Inflammatory macrophage treated with lipopolysaccharide for 4 hours (primary cell): Measurements from ENCODE around the gene MYH15.

Experiments used
- DNase-seq: peaks from one replicate; pipeline ENCODE4 v3.0.0-alpha.2; 2020

The MYH15 gene

DNA sequence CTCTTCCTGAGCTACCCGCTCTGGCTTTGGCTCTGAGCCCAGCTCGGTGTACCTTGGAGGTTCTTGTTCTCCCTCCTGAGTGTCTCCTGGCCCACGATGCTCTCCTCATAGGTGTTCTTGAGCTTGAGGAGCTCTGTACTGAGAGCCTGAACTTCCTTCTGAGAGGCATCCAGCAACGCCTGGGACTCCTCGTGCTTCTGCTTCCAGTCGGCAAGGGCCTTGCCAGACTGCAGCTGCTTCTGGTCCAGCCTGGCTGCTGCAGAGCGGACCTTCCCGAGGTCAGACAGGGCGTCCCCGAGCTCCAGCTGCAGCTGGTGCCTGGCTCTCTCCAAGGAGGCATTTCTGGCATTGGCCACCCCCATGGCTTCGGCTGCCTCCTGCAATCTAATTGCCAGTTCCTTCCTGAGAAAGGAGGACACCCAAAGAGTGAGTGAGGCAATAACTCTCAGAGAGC, 99.8 kb downstream of the MYH15 start:
- DNase-seq: no peak

DNA sequence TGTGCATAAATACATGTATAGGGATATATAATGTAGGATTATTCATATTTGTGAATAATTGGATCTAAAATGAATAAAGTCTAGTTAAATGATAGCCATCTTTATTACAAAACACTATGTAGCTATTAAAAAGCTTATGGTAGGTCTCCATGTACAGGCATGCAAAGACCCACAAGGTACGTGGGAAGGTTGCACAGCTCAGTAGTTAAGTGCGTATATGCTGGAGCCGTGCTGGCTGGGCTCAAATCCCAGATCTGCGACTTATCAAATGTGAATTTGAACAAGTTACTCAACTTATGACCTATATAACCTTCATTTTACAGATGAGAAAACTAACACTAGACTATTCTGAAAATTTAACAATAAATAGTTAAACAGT, 100.6 kb downstream of the MYH15 start:
- no peak for DNase-seq

DNA sequence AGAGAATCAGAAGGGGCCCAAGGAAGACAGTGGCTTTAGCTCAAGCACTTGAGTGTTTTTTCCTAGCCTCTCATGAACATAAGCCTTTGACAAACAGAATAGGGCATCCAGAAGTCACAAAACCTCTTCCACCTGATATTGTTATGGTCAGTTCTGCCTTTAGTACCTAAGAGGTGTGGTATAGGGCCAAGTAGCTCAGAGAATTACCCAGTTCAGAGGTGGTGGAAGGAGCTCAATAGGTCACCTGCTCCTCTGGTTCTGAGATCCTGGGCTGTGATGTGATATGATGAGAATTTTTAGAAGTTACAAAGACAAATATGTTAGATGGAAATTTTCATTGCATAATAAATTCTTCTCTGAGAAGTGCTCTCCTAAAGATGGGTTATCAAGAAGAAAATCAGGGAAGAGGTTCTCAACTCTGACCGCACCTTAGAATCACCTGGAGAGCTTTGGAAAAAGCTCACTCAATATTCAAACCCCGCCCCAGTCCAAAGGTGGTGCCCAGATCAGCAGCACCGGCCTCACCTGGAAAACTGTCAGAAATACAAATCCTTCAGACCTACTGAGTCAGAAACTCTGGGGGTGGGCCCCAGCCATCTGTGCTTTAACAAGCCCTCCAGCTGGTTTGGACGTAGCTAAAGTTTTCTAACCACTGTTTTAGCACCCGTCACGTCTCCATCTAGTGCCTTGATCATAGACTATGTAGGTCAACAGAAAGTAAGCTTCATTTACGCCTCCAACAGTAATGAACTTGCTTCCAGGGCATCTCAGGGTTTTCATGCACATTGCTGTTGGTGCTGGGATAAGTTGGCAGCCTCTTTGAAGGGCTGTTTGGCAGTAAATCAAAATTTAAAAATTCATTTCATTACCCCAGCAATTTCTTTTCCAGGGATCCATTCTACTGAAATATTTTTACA, 101.3 kb downstream of the MYH15 start:
- no peak for DNase-seq

DNA sequence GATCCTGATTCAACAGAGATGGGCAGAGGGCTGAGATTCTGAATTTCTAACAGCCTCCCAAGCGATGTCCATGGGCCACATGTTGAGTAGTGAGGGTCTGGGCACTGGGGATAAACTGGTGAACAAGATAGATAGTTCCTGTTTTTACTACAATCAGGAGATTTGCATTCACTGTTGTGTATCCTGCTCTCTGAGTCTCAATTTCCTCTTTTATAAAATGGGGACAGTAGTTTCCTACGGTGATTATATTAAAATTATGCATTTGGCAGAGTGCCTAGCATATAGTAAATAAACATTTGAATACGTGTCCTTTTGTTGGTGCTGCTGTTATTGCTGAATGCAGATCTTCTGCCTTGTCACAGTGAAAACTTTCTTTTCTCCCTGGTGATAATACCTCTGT, 102.5 kb downstream of the MYH15 start:
- DNase-seq: peak; percentile 53

DNA sequence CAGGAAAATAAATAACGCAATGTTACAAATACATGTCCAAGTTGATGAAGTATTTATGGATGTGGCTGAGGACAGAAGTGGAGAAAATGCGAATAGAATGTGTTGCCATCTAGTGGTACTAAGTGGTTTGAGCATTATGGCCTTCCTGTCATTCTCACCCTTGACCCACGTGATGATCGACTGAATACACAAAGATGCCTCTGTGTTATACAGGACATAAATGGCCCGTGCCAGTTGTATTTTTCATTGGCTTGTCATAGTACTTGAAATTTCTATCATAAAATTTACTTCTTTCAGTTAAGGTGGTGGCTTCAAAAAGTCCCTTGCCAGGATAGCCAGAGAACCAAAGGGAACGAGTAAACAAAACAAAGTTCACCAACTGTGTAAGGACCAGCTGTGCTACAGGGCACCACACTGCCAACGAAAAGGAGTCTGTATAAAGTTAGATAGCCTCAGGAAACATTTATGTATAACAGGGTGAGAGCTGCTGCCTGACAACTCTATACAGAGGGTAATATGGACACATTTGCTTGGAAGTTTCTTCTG, 103.7 kb downstream of the MYH15 start:
- peak; percentile 51 for DNase-seq

DNA sequence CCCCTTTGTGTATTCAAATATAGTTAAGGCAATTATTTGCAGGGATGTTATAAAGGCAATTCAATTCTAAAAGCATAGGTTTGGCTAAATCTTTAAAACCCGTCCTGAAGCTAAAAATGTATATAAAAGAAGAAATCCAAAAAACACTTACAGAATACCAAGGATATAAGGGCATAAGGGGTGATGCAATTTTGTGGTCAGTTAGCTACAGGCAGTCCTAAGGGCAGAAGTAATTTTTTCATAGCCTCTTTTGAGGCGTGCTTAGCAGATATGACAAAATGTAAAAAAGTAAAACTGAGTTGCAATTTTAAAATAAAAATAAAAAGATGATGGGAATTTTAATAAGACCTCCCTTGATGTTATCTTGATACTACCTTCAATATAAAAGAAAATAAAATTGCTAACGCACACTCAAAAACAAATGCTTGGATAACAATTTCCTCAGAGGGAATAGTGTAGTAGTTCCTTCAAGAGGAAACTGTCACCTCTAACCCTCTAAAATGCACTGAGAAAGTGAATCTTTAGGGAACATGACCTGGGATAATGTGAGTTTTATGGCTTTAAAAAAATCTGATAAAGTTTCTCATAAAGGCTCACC, 104.2 kb downstream of the MYH15 start:
- peak; percentile 54 for DNase-seq

DNA sequence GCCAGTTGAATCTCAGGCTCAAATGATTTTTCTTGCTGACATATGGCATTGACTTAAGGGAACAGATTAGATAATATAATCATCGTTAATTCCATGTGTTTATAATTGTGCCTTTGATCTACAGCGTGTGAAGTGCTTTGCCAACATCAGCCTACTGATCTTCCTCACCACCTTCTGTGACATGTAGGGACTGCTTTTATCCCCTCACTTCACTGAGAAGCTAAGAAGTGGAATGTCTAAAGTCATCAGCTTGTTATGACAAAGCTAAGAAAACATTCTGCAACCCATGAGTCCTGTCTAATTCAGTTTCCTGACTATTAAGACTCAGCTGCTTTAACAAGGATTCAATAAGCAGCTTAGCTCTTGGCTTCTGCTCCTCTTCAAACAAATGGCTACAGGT, 106.0 kb downstream of the MYH15 start:
- DNase-seq: no peak

DNA sequence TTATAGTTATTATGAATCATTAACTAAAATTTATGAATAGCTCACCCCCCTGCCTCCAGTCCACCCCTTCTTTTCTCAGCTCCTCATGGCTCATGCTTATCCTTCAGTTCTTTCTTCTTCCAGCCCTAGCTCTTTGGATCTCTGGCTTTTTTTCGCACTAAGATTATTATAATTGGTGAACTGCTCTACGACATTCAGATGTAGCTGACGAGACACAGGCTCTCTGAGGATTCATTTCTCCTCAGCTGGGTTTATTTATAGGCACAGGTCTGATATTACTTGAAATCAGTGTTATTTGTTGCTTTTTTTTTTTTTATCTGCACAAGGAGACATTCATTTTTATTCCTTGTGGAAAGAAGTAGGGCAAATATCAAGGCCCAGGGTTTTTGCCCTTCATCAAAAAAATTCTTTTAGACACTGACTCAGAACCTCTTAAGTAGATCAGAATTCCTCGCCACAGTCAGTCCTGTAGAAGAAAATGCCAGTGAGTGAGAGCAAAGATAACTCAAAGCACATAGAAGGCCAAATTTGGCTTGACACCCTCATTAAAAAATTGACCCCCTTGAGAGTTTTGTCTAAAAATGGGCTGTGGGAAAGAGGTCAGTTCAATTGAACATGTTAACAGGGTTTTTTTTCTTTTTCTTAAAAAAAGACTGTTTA, 106.6 kb downstream of the MYH15 start:
- DNase-seq: no peak

DNA sequence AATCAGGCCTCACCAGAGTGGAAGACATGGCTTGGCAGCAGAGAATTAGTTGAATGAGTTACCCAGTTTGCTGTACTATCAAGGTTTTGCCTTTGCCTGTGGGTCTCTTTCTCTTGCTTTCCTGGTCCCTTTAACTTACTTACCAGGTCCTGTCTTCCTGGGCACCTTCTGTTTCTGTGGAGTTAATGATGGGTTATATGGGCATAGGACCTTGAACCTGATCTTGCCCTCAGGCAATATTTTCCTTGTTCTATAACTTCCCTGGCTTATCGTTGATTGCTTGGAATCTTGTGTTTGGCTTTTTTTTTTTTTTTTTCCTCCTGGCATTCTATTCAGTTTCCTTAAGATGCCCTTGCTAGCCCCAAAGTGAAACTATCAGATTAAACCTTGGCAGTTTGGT, 107.2 kb downstream of the MYH15 start:
- DNase-seq: no peak

DNA sequence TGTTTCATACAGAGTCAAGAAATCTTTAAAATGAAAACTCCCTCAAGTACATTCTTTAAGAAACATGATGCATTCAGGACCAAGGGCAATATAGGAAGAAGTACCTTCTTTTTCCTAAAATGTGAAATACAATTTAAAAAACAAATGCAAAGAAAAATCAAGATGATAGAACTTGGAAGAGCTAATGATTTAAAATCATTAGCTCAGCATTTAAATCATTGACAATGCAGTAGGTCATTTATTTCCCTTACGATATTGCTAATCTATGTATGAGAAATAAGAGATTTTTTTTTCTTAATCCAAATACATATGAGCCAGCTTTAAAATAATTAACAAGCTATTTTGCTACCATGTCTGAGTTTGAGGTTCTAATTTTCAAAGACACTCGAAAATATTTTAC, 108.6 kb downstream of the MYH15 start:
- DNase-seq: no peak

DNA sequence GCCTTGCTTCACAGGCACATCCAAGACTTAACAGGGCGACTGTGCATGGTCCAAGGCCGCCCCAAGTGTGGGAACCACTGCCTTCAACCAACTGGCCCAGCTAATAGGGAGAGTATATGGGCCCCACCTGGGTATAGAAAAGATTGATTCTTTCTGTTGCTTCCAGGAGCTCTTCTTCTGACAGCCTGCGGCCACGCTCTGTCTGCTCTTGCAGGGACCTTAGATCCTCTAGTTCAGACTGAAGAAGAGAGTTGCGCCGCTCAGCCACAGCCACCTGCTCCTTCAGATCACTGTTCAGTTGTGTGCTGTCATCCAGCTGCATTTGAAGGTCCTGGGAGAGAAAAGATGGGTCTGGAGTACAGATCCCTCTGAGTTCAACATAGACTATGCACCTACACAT, 111.9 kb downstream of the MYH15 start:
- no peak for DNase-seq

DNA sequence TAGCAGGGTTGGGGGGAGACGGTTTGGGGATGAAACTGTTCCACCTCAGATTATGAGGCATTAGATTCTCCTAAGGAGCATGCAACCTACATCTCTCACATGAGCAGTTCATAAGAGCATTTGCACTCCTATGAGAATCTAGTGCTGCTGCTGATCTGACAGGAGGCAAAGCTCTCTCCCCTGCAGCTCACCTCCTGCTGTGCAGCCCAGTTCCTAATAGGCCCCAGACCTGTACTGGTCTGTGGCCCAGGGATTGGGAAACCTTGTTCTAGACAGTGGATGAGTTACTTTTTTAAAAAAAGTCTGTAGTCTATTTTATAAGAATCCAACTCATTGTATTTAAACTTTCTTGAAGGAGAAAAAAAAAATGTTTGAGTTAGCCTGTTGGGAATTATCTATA, 114.1 kb downstream of the MYH15 start:
- no peak for DNase-seq

DNA sequence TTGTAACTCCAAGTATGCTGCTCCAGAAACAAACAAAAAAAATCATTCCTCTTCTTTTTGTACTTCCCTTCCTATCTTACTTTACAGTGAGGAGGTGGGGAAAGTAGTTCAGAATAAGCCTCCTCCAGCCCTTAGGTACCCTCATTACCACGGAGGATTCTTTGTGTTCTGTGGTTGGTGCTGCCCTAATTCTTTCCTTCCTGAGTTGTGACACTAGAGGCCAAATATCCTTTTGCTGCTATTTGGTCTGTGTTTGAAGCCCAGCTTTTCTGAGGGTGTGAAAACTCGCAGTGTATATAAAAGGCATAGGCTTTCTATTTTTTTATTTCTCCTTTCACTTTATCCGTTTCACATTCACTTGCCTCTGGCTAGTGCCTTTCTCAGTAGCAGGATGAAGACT, 115.8 kb downstream of the MYH15 start:
- DNase-seq: no peak

DNA sequence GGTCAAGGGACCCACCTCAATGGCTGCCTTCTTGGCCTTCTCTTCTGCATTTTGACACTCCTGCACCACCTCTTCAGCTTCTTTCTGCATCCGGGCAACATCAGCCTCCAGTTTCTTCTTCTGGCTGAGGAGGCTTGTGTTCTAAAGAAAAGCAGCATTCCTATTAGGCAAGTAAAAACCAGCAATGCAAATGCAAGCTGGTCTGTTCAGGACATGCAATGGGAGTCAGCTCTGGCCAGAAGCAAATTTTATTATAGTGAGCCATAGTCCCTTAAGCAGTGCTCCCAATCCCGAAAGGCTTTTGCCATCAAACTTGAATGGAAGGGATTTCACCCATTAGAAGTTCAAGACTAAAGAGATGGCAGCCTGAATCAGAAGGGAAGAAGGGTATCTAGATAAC, 116.4 kb downstream of the MYH15 start:
- DNase-seq: no peak

DNA sequence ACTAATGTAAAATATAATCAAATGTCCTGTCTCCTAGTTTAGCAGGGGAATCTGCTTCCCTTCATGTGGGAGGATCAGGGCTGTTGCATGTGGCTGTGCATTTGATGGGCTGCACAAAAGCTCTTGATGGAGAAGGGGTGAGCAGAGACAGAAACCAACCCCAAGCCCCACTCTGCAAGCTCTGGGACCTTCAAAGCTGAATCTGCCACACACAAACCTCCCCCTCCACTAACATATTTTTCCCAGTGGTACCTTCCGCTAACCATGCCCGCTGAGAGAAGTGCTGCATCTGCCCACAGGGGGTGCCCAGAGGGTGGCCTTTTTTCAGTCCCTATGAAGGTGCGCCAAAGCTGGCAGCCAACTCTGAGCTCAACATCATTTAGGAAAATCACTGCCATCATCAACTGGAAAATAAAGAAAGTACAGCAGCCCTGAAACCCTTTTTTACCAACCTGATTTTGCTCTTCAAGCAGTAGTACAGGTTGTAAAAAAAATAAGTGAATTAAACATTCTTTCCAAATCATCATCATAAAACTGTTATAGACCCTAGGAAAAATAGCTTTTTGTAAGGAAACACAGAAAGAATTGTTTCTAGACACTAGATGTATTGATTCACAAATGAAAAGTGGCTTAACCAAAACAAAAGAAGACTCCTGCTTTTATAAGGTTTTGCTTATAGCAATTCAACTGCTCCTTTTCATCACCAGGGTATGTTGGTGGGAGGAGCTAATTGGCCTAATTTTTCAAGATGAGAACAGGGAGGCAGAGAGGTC, 117.1 kb downstream of the MYH15 start:
- no peak for DNase-seq

DNA sequence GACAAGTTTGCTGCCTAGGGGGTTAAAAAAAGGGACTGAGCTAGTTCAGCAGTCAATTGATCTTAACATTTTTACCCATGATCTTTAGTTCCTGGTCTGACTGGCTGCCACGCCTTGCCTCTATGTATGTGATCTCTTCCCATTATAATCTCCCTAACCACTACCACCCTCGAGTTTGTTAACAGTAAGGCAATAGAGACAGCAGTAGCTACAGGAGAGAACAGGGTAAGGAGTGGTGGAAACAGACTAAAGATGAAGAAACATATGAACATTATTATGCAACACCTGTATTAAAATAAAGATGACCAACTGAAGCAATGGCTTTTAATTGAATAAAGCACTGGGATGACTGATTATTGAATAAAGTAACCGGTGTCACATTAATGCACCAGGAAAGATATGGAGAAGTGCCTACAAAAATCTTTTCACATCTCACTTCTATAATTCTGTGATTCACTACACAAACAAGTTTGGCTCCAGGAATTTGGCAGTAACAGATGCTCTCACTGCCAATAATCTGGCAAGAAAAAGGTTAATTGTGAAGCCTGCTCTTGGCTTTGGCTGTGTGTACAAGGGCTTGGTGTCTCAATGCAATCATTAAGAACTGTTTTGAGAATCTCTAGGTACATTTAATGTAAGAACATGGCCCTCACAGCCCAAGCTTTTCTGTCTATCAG, 118.3 kb downstream of the MYH15 start:
- no peak for DNase-seq

DNA sequence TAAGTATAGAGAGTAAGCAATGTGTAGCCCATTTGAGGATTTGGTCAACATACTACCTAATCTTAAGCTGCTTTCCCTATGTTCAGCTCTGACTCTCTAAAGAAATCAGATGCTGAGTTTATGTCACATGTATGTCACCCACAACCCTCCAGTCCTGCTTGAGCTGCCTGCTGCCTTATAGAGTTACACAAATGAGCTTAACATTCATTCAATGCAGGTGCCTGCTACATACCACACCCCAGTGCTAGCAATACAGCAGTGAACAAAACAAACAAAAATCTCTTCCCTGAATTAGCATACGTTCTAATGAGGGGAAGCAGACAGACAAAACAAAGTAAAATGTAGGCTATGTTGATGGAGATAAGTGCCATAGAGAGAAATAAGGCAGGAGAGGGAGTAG, 121.0 kb downstream of the MYH15 start:
- DNase-seq: no peak

DNA sequence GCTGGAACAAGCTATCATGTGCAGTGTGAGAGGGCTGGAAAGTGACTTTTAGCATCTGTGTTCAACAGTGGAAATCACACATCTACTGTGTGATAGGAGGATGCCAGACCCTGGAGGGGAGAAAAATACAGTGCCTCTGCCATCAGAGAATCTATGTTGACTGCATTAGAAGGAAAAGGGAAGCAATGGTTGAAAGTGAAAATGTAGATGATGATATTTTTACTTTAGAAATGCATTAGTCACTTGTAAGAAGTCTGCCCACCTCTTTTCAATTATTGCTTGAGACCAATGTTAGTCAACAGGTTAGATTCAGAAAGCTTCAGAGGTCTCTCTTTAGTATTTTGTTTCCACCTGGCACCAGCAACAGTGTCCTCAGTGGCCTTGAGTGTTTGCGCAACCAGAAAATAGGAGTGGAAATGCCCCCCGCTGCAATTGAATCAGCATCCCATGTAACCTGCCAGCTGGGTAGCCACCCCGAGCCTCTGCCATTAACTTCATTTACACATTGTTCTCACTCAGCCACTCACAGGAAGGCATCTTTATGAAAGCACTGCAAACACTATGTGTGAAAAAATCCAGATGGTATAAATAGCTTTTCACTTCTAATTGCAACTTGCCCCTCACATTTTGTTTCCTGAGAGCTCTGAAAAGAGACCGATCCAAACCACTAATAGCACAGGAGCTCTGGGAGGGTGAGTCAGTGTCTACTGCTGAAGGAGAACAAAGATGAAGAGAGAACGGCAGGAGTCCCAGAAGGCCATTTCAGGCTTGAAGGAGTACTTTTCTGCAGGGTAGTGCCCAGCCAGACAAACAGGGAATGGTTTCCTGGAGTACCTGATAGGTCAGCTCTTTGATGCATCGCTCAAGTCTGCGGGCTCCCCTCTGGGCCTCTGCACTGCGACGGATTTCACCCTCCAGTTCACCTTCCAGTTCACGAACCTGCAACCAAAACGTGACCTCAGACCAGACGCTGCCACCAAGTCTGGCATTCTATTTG, 122.0 kb downstream of the MYH15 start:
- peak; percentile 72 for DNase-seq

DNA sequence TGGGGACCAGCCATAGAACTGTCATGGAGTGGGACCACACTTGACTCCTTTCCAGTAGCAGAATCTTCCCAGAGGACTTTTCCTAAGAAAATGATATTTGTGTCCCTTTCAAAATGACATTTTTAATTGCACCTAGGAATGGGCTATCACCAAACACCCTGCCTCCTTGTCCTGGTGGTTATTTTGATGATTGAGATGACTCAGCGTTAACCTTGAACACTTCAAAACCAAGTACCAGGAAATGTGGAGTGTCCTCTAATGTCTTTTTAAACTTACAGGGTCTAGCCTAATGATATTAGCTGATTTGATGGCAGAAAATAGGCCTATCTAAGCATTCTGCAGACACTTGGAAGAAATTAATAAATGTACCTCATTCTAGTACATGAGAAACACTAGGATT, 123.3 kb downstream of the MYH15 start:
- no peak for DNase-seq

DNA sequence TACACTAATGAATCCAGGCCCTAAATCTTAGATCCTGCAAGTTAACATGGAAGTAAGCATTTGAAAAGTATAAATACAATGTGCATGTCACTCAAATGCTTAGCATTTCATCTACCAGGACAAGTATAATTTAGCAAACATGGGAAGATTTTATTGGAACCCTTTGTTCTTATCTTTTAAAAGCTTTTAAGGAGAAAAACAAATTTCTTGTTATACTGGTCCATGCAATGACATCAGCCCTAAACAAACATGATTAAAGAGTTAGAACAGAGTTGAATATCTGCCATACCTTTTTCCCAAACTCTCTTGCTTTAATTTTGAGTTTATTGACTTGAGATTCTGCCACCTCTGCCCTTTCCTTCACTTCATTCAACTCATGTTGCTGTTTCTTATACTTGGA, 127.1 kb downstream of the MYH15 start:
- DNase-seq: no peak

DNA sequence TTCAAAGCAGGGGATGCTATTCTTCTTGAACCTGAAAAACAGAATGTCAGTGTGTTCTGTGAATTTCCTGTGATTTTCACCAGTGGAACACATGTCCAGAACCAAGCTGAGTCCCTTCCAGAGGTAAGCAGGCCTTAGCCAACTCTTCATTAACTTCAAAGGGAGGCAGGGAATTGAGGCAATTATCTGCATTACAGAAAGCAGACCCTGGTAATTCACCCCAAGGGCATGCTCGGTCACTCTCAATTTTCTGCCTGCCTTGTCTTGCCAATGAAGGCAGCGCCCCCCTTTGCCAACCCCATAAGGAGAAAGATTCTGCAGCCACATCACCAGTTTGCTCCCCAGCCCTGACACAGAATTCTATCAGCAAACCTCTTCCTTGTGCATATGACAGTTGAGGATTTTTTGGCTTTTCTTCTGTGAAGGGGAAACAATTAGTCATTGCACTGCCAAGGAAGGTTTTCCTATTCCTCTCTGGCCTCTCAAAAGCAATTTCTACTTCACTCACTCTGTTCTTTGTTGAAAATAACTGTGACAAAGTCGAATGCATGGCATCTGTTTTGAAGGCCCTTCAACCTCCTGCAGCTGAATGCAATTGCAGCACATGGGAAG, 128.8 kb downstream of the MYH15 start:
- no peak for DNase-seq
